NCI-H82 treated with DMSO at 0.1 percent for 48 hours (cell line): ENCODE data around the gene TRIP11.

Experiments used
- DNase-seq: peaks from one replicate; lab custom pipeline; 2025; ENCODE audit not compliant: unreplicated experiment; lab: John Stamatoyannopoulos, UW

The TRIP11 gene

DNA sequence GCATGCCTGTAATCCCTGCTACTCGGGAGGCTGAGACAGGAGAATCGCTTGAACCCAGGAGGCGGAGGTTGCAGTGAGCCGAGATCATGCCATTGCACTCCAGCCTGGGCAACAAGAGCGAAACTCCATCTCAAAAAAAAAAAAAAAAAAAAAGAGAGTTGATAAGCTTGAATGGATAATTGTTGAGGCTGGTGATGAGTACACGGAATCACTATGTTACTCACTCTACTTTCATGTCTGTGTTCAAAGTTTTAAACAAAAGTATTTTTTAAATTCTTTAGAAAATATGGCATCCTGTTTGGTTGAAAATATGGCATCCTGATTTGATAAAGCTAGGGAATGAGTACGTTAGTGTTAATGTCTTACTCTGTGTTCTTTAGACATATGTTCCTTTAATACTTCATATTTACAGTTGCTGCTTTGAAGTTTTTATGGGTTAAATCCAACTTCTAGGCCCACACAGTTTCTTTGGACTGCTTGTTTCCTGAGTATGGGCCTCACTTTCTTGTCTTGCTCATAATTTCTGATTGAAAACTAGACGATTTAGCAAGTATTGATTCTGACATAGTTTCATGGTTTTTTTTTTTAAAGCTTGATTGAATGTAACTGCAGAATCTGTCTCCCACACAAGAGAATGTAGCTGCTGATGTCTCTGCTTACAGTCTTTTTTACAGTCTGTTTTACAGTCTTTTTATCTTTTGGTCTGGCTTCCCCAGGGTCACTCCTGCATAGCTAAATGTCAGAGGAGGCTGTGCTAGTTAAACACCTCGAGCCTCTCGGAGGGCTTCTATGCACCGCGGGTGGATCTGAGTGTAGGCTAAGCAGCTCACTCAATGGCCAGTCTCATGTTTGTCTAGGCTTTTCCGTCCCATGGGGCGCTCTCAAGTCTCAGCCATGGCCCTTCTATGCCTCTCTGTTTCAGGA, 78.3 kb downstream of the TRIP11 start:
- no peak for DNase-seq

DNA sequence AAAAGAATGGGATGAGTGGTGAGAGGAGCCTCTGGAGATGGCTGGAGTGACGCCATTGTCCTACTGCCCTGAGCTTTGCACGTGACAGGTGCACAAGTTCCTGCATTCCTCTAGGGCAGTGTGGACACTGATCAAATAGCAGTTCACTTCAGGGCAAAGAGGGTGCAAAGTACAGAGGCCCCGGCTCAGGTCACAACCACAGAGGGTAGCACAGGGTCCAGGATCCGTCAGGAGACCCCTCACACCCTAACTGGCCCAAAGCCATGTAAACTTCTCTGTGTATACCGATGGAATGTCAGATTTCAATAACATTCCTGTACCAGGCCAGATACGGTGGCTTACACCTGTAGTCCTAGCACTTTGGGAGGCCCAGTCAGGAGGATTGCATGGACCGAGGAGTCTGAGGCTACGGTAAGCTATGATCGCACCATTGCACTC, 82.0 kb downstream of the TRIP11 start:
- DNase-seq: no peak

DNA sequence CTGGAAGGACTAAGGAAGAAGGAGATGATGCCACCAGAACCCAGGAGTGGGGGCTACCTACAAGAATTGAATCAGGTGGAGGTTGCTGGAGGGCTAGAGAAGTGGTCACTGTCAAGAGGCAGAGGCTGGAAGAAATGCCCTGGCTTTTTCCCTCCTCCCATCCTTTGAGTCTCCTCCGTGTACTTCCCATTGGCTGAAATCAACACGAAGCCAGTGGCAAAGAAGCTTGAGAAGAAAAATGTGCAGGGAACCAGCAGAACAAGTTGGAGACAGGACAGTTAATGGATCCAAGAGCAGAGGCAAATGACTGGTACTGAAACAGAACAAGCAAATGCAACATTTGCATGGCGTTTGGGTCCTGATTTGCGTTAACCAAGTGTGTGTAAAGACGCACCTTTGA, 83.2 kb downstream of the TRIP11 start:
- DNase-seq: no peak

GRCh38 chr14:91955168-91955567, 84.7 kb downstream of the TRIP11 start:
- DNase-seq: no peak

DNA sequence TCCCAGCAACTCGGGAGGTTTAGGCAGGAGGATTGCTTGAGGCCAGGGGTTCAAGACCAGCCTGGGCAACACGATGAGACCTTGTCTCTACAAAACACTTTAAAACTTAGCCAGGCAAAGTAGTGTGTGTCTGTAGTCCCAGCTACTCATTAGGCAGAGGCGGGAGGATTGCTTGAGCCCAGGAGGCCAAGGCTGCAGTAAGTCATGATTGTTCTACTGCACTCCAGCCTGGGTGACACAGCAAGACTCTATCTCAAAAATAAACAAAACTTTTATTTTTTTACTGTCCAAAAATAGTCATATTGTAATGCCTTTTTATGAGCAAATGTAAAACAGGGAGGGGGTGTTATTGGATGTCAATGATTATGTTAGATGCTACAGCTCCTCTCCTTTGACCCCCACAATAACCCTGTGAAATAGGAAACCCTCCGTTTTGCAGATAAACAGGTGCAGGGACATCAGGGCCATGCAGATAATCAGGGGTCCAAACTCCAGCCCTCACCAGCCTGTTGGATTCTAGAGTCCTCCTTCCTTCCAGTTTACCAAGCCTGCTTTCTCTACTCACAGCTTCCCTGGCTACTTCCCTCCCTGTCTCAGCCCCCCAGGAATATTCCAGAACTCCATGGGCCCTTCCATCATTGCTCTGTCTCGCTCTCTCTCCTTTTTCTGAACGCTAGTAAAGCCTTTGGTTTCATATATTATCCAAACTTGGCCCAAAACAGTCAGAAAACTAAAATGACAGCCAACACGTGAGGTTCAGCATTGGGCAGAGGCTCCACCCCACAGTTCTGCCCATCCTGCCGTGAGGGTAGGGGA, 86.5 kb downstream of the TRIP11 start:
- DNase-seq: no peak

GRCh38 chr14:91947475-91948184, 92.2 kb downstream of the TRIP11 start, which contains the start of gene FBLN5:
Gene FBLN5, minus strand, starts transcription at chr14:91947694. Its CDS starts 465 bp downstream, at chr14:91947229.
- no peak for DNase-seq

- DNase-seq: no peak
These were observed 93.0 kb downstream of the TRIP11 start for GRCh38 chr14:91946622-91947474.

DNA sequence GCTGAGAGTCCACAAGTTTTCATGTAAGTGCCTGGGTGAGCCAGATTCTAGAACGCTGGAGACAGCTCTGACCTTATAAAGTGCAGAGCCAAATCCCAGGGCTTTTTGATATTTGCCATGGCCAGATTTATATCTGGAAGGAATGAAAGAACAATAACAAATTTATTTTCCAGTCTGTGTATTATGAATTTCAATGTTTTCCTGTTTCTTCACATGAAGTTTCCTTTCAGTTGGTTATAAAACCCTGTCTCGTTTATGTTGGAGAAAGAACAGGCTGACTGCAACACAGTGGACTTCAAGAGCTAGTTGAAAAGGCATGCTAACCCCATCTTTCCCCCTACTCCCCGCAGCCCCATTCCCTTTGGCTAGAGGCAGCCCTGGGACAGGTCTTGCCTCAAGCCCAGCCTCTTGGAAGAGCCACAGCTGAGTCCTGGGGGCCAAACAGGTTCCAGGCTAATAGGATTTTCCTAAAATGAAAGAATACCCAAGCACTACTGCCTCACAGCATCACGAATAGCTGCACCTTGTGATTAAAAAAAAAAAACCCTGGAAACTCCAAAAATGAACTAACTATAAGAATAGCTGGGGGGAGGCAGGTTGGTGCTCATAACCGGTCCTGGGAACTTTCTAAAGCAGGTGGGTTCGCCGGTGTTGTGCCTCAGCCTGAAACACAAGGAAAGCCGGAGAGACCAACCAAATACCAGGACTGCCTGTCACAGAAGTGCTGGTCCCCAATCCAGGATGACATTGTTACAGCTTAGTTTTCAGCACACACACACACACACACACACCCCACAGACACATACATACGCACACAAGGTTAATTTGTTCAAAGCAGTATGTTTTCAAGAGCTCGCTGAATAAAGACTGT, 93.9 kb downstream of the TRIP11 start:
- no peak for DNase-seq

DNA sequence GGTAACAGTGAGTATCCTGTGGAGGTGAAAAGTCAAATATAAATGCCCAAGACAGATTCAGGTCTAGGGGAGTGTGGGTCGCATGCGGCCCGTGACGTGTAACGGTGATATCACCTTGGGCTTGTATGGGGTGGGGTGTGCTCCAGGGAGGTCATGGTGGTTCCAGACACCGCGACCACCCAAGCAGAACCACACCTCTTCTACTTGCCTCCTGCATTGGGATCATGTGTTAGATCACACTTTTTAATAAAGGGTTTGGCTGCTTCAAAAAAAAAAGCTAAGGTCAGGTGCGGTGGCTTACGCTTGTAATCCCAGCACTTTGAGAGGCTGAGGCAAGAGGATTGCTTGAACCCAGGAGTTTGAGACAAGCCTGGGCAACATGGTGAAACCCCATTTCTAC, 96.9 kb downstream of the TRIP11 start:
- DNase-seq: no peak

DNA sequence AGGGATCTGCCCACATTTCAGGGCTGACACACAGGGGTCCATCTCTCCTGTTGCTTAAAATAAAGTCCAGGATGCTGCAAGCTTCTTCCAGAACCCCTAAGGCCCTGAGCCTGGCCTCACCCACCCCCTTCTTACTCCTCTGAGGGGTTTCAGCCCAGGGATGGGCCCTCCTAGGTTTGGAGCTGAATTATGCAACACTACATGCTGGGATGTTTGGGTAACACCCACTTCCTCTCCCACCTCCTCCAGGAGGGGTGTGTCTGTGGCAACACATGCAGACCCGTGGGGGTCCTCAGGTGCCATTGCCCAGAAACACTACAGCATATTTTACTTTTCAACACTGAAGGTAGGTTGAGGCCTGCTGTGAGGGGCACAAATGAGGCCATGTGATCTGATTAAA, 97.7 kb downstream of the TRIP11 start:
- no peak for DNase-seq

DNA sequence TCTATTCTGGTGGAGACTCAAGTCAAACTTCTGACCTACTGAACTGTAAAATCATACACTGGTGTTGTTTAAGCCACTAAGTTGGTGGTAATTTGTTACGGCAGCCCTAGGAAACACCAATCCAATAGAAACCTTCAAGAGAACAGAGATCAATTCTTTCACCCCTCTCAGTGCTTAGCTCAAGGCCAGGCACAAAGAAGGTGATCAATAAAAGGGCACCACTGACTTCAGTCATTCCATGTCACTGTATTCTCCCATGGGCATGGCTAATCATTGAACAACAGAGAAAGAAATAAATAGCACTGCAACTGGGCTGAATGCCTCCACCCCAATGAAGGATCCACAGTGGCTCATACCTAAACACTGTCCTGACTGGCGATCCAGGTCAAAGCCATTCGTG, 99.7 kb downstream of the TRIP11 start:
- DNase-seq: no peak

GRCh38 chr14:91935586-91935985, 104.3 kb downstream of the TRIP11 start:
- DNase-seq: no peak

DNA sequence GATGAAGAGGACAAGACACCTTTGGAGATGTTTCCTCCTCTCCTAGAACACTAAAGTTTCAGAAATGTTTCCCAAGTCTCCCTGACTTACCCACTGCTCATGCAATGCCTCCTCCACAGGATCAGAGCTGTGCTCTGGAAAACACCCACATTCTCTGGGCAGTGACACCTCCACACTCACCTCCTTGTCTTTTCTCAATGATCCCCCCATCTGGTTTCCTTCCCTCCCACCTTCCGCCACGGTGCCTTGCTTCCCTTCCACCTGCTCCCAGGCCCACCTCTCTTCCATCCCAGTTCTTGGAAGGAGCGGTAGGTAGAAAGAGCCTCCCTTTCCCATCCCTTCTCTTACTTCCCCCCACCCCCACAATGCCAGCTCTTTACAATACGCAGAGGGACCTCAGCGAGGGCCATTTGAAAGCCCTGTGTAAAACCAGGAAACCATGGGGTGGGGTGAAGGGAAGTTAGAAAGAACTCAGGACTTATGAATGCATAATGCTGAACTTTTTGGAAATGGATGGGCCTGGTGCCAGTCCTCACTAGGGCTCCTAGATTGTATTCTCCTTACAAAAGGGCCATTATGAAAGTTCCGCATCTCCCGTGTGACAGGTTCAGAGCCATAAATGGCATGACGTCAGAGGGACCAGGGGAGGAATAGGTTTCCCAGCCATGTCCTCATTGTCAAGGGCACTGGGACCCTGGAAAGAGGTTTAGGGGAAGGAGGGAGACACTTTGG, 105.1 kb downstream of the TRIP11 start:
- no peak for DNase-seq

GRCh38 chr14:91931478-91932088, 108.3 kb downstream of the TRIP11 start:
- DNase-seq: no peak

GRCh38 chr14:91929700-91930099, 110.2 kb downstream of the TRIP11 start:
- DNase-seq: no peak

DNA sequence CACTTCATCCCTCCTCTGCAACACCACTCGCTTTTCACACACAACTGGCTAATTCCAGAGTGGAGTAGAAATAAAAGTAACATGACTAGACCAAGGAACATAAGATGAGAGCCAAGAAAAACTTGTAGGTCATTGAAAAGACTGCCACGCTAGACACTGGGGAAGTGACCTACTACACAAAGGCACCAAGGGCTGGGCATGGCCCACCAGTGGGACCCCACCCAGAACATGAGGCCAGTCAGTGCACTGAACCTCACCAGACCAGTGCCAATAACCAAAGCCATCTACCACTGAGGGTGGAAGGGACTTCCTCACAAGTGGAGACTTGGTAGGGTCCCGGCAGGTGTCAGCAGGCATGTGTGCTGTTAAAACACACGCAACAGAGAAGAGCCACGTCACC, 112.1 kb downstream of the TRIP11 start:
- no peak for DNase-seq

- DNase-seq: no peak
These were observed 112.7 kb downstream of the TRIP11 start for GRCh38 chr14:91927191-91927590.

DNA sequence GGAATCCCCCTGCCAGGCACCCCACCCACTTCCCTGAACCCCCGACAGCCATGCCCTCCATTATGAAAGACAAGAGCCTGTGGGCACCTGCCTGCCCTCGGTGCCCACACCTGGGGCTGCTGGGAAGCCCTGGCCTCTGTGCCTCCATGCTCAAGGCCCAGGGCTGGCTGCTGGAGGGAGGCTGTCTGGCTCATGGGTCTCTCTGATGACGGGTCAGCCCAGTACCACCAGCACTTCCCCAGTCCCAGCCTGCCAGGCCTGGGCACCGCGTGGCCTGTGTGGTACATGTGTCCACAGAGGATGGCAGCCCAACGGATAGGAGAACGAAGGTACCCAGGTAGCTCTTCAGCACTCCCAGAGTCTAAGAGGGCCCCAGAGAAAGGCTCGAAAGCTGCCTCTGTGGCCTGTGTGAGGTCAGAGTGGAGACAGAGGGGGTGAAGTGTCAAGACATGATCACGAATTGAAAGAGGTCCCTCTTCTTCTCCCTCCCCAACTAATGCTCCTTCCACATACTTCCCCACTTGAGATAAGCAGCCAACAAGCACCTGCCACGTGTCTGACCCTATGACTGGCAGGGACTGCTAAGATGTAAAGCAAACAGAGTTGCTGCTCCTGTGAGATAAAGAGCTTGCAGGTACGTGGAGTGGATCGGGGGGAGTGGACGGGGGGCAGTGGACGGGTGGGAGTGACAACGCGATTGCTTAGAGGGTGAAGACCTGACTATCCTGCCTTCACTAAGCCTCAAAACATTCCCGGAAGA, 113.5 kb downstream of the TRIP11 start:
- no peak for DNase-seq
